K562 (cell line): Measurements from ENCODE around the gene LCN1. TPM values are rescaled to one million over a fixed set of nuclear protein-coding genes. Genes with fewer than 3 reads are reported as not detected.

Experiments used
- ARID3A ChIP-seq: IDR thresholded peaks from 2 replicates; pipeline ENCODE4 v1.6.1; 2012; ENCODE audit warnings: low read depth, low read length, improper control_type of control experiment, borderline replicate concordance
- ATF1 ChIP-seq, 2 experiments: fragments of 450-650 bp in 1 of 2; IDR thresholded peaks; 2 replicates each; pipeline ENCODE4 v1.6.1; 2016; ENCODE audit warnings: missing compliant biosample characterization in 1 of 2, missing genetic modification characterization in 1 of 2
- CREB3L1 ChIP-seq: fragments of 450-650 bp; IDR thresholded peaks from 2 replicates; pipeline ENCODE4 v1.6.1; 2014; ENCODE audit warnings: low read depth, mild to moderate bottlenecking, moderate library complexity, borderline replicate concordance
- FIP1L1 ChIP-seq: fragments of 200-400 bp; formaldehyde crosslinking; IDR thresholded peaks from 2 replicates; pipeline ENCODE4 v1.6.1; 2018; ENCODE audit warnings: mild to moderate bottlenecking, low read depth, low read length; ENCODE audit not compliant: poor library complexity, severe bottlenecking
- FOXK2 ChIP-seq, 2 experiments: fragments of 450-650 bp; IDR thresholded peaks in 1 of 2; conservative IDR thresholded peaks in 1 of 2; 2 replicates each; pipeline ENCODE4 v1.6.1; 2016; ENCODE audit warnings: low read depth in 2 of 2, mild to moderate bottlenecking in 1 of 2
- HSF4 ChIP-seq: fragments of 250-450 bp; sonication (Bioruptor Pico); IDR thresholded peaks from 2 replicates; pipeline ENCODE4 v2.1.2; 2022; ENCODE audit warnings: mild to moderate bottlenecking, moderate library complexity, borderline replicate concordance
- KAT2B ChIP-seq: IDR thresholded peaks from one replicate; pipeline ENCODE4 v1.6.1; 2012; ENCODE audit warnings: low read depth, mild to moderate bottlenecking, control low read depth, inconsistent platforms, low read length, moderate library complexity
- MAFG ChIP-seq: fragments of 450-650 bp; conservative IDR thresholded peaks from 2 replicates; pipeline ENCODE4 v1.6.1; 2016; ENCODE audit warnings: missing genetic modification characterization, missing compliant biosample characterization
- MBD2 ChIP-seq: sonication (generic); IDR thresholded peaks from 2 replicates; pipeline ENCODE4 v1.6.1; 2016; ENCODE audit warnings: low read depth, borderline replicate concordance
- MCM7 ChIP-seq, 2 experiments: fragments of 450-650 bp; IDR thresholded peaks; 2 replicates each; pipeline ENCODE4 v1.6.1; 2016 to 2018
- MITF ChIP-seq: IDR thresholded peaks from 2 replicates; pipeline ENCODE4 v1.6.1; 2014; ENCODE audit warnings: antibody characterized with exemption
- NFE2L1 ChIP-seq: fragments of 450-650 bp; IDR thresholded peaks from 2 replicates; pipeline ENCODE4 v1.6.1; 2016; ENCODE audit warnings: missing genetic modification characterization, low read depth, mild to moderate bottlenecking, missing compliant biosample characterization, moderate library complexity, borderline replicate concordance
- PRDM10 ChIP-seq: fragments of 450-650 bp; IDR thresholded peaks from 2 replicates; pipeline ENCODE4 v1.6.1; 2018; ENCODE audit not compliant: partially characterized antibody
- PRPF4 ChIP-seq: fragments of 200-400 bp; formaldehyde crosslinking; IDR thresholded peaks from one replicate; pipeline ENCODE4 v1.6.1; 2017; ENCODE audit warnings: low read length, low read depth, mild to moderate bottlenecking; ENCODE audit not compliant: insufficient read depth, poor library complexity, severe bottlenecking
- TAF7 ChIP-seq: fragments of 450-650 bp; IDR thresholded peaks from 2 replicates; pipeline ENCODE4 v1.6.1; 2016; ENCODE audit warnings: missing genetic modification characterization, missing compliant biosample characterization
- U2AF1 ChIP-seq: fragments of 200-400 bp; formaldehyde crosslinking; optimal IDR thresholded peaks from 2 replicates; pipeline ENCODE3; 2017; ENCODE audit warnings: mild to moderate bottlenecking, low read depth, low read length, moderate library complexity
- ZNF586 ChIP-seq: fragments of 450-650 bp; formaldehyde crosslinking; conservative IDR thresholded peaks from 2 replicates; pipeline ENCODE4 v1.4.0; 2020; ENCODE audit warnings: mild to moderate bottlenecking, moderate library complexity
- ZNF707 ChIP-seq: fragments of 250-450 bp; sonication (Bioruptor Pico); conservative IDR thresholded peaks from 2 replicates; pipeline ENCODE4 v1.8.0; 2022; ENCODE audit warnings: inconsistent platforms, mild to moderate bottlenecking, moderate library complexity
- polyA plus RNA-seq, 8 experiments: library from polyadenylated mRNA; depleted of rRNA in 4 of 8; stranded (reverse) in 5 of 8; unstranded in 3 of 8; fragments of >200 nt; fragmentation: Nextera tagmentation in 2 of 8; fragmentation: Illumina TruSeq in 1 of 8; extraction: Ambion mirVana in 2 of 8; extraction: Trizol in 1 of 8; gene quantifications; 2 replicates each; pipeline versions ENCODE4 v1.2.1 to v1.2.3, GENCODE V29; 2011 to 2014; ENCODE audit warnings: inconsistent platforms in 1 of 8, missing spikeins in 1 of 8
- total RNA-seq, 7 experiments: library from RNA; depleted of rRNA in 6 of 7; stranded (reverse); fragments of >200 nt in 6 of 7; fragmentation: Illumina TruSeq in 2 of 7; extraction: Trizol in 2 of 7; gene quantifications; 2 replicates each; pipeline versions ENCODE4 v1.2.1 to v1.2.3, GENCODE V29; 2011 to 2021; ENCODE audit warnings: low replicate concordance in 1 of 7

Gene LCN1
- total and polyA plus RNA-seq, 9 of the 15 experiments (the other 6 are each of a cell fraction or from before 2014, with no cell fraction given): not detected

GRCh38 chr9:135500525-135501260, 20.5 kb upstream of the LCN1 start, which contains the start of gene MRPS2 (continued):
- peak; percentile 69; the same call in 1 of the 2 replicates for TF ChIP-seq TAF7
- no peak; the same call in 1 of the 2 replicates for TF ChIP-seq CREB3L1
- TF ChIP-seq ARID3A: no peak
- peak; percentile 49 for TF ChIP-seq PRPF4
- no peak for TF ChIP-seq PRDM10
- TF ChIP-seq ATF1 (CRISPR knock-in tag; IDR thresholded peaks at IDR 0.05): no peak
- TF ChIP-seq ATF1 (tag; IDR thresholded peaks at IDR 0.05): peak; percentile 25; the same call in 1 of the 2 replicates
- no peak for TF ChIP-seq KAT2B
- TF ChIP-seq MAFG (tag): no peak
- peak; percentile 94 for TF ChIP-seq U2AF1
- peak; percentile 86 for TF ChIP-seq FIP1L1
- TF ChIP-seq MBD2: peak; percentile 41; the same call in 1 of the 2 replicates
- no peak for TF ChIP-seq ZNF707 (CRISPR knock-in tag)
- TF ChIP-seq NFE2L1 (tag): no peak
- no peak for TF ChIP-seq ZNF586 (CRISPR knock-in tag)
- no peak for TF ChIP-seq FOXK2 (conservative IDR thresholded peaks at IDR 0.05 in 1 of 2, IDR thresholded peaks at IDR 0.05 in 1 of 2; ENCODE audit: low read depth in 2 of 2)
- no peak for TF ChIP-seq HSF4 (CRISPR knock-in tag)
- no peak for TF ChIP-seq MITF
- TF ChIP-seq MCM7 (IDR thresholded peaks at IDR 0.05): no peak
